HG03139 (cell line): ENCODE measurements around the gene LAG3.
"Not testable (repeated sequence)": the region's sequence is repeated elsewhere in the genome, so short reads cannot be mapped to it uniquely, and the experiment has no call there.

Experiments
- ATAC-seq: cut with Tn5 transposase; IDR thresholded peaks from one replicate; pipeline ENCODE4 v1.9.1; 2021; ENCODE audit not compliant: unreplicated experiment

The LAG3 gene

DNA sequence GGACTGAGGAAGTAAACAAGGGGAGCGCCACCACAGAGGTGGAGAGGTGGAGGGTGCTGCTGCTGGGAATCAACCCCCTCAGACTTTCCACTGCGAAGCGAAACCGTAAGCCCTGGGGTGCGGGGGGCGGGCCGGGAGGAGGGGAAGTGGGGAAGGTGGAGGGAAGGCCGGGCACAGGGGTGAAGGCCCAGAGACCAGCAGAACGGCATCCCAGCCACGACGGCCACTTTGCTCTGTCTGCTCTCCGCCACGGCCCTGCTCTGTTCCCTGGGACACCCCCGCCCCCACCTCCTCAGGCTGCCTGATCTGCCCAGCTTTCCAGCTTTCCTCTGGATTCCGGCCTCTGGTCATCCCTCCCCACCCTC is at the start of gene LAG3:
Gene LAG3 (plus strand): TSS at position 190 of the 365 bp plus-strand sequence. CDS start 333 bp downstream, outside the sequence.
- ATAC-seq: no peak

DNA sequence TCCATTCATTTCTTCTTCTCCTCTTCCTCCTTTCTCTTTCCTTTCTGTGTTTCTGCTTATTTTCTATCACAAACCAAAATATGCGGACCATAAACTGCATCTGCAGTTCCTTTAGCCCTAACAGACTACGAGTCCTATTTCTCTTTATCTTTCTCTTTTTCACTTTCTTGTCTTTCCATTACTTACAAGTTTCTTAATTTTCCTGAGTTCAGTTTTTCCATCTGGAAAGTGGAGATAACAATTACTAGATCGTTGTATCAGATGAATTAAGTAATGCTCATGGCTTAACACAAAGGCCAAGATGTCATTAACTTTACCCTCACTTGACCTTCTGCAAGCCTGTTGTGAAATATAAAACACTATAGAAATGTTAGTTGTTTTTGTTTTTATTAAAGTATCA is 49.5 kb upstream of the LAG3 start:
- no peak for ATAC-seq

DNA sequence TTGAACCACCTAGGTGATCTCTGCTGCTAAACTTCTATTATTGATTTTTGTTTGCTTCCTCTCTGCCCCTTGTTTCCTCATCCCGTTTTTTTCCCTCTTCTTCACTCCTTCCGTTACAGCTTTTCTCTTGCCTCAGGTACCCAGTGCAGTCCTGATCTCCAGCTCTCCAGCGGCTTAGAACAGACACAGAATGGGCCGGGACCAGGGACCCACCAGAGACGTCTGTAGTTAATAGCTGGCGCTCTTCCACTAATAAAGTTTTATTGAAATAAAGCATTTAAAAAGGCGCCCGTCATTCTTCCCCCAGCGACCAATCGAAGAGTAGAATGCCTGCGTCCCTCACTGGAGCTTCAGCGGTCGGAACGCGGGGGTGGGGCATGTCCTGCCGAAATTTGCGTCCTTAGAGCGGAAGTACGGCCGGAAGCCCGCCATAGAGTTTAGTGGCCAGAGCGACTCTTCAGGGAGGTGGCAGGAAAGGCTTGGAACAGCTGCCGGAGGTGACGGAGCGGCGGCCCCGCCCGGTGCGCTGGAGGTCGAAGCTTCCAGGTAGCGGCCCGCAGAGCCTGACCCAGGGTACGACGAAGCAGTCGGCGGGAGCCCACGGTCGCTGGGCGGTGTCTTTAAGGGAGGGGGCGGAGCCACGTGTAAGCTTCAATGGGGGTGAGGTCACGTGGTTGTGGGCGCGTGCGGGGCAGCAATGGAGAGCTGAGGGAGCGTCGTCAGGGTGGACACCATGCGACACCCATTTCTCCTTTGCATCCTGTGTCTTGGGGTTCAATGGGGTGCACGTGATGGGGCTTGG is 48.5 kb upstream of the LAG3 start, which contains the start of gene COPS7A:
Gene COPS7A (plus strand): TSS at position 440 of the 802 bp plus-strand sequence. CDS start 611 bp downstream, outside the sequence.
- ATAC-seq: peak; percentile 96

DNA sequence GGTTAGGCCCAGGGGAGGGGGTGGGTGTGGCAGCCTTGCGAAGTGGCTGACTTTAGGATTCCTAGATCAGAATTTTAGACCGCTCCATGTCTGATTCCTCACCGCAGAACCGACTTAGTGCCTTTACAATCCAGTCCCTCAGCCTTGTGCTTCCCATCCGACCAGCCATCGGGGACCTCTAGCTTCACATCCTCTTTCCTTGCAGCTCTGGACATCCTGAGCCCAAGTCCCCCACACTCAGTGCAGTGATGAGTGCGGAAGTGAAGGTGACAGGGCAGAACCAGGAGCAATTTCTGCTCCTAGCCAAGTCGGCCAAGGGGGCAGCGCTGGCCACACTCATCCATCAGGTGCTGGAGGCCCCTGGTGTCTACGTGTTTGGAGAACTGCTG is 47.9 kb upstream of the LAG3 start:
- peak; percentile 13 for ATAC-seq

DNA sequence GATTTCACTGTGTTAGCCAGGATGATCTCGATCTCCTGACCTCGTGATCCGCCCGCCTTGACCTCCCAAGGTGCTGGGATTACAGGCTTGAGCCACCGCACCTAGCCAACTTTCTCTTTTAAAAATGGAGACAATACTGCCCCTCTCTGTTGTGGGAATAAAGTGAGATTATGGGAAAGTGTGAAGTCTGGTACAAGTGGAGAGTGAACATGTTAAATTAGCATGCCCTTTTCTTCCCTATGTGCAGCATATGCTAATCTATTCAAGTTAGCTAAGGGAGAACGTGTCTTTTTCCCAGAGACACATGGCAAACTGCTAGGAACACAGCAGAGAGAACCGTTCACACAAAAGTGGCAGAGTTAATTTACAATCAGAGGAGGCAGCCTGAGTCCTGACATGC is 47.0 kb upstream of the LAG3 start:
- no peak for ATAC-seq

DNA sequence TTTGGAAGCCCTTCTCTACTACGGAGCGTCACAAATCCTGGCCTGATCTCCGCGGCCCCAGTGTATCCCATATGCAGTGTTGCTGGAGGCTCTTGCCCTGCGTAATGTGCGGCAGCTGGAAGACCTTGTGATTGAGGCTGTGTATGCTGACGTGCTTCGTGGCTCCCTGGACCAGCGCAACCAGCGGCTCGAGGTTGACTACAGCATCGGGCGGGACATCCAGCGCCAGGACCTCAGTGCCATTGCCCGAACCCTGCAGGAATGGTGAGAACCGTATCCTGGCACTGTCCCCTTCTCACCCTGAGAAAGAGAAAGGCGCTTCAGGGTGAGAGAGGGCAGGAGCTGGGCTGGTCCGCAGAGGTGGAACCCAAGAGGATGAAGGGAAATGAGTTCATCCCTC is 43.1 kb upstream of the LAG3 start:
- no peak for ATAC-seq

DNA sequence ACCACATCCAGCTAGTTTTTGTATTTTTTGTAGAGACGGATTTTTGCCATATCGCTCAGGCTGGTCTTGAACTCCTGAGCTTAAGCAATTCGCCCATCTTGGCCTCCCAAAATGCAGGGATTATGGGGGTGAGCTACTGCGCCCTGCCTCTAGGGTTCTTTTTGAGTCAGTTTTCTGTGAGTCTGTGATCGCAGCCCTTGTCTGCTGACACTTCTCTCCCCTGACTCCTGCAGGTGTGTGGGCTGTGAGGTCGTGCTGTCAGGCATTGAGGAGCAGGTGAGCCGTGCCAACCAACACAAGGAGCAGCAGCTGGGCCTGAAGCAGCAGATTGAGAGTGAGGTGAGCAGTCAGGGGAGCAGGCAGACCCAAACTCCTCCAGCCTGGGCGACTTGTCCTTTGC is 42.2 kb upstream of the LAG3 start:
- ATAC-seq: no peak

DNA sequence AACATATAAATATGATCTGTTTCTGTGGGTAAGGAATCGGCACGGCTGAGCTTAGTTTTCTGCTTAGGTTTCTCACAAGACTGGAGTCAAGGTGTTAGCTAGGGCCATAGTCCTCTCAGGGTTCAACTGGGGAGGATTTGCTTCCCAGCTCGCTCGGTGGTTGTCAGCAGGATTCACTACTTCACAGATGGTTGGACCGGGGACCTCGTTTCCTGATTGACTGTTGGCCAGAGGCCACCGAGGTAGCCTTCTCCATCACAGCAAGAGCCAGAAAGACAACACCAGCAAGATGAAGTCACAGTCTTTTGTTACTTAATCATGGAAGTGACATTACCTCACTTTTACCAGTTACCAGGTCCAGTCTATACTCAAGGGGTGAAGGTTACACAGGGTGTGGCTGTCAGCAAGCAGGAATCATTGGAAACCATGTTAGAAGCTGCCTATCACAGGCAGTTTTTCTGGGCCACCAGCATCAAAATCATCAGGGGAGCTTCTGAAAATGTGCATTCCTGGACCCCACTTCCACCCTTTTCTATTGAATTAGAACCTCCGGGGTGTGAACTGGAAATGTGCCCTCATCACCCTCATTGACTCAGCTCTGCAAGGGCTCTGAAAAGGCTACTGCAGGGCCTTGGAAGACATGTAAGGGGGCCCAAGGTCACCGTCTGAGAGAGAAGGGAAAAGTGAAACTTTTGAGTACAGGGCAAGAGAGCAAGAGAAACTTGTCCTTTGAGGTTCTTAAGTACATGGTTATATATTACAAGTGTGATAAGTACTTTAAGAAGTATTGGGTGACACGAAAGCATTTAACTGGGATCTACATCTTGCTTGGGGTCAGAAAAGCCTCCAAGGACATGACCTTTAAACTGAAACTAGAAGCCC is 37.6 kb upstream of the LAG3 start:
- ATAC-seq: no peak

DNA sequence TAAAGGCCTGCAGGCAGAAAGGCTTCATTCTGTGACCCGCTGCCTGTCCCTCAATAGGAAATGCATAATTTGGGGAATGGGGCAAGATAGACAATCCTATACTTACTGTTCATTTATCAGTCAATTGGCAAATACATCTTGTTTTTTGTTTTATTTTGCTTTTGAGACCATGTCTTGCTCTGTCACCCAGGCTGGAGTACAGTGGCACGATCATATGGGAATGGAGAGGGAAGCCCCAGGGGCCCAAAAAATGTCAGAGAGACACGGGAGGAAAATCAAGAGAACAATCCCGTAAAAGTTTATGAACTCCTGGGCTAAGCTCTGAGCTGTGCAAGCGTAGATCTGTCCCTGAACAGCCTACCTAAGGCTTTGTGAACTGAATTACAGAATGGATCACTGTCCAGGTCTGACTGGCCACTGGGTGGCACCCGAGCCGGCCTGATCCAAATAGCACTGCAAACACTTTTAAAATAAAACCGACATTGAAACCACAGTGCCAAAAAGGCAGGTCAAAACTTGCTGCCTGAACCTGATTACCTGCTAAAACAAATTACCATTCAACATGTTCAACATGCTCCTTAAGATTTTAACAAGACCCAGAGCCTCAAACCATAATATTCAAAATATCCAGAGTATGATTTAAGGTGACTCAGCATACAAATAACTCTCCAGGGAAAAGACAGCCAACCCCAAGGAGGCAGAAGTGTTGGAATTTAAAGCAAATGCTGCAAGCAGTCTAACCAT is 36.7 kb upstream of the LAG3 start:
- no peak for ATAC-seq

DNA sequence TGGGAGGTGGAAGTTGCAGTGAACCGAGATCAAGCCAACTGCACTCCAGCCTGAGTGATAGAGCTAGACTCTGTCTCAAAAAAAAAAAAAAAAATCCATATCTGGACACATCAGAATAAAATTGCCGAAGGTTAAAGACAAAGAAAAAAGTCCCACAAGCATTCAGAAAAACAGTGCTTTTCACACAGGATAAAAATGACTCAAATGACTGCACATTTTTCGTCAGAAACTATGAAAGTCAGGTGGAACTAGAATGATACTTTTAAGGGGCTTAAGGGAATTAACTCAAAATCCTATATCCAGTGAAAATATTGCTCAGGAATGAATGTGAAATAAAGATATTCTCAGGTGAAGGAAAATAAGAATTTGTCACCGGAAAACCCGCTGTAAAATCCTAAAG is 35.6 kb upstream of the LAG3 start:
- ATAC-seq: no peak

DNA sequence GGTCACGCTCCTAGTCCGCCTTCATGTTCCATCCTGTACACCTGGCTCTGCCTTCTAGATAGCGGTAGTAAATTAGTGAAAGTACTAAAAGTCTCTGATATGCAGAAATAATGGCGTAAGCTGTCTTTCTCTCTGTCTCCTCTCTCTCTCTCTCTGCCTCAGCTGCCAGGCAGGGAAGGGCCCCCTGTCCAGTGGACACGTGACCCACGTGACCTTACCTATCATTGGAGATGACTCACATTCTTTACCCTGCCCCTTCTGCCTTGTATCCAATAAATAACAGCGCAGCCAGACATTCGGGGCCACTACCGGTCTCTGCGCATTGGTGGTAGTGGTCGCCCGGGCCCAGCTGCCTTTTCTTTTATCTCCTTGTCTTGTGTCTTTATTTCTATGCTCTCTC is 30.2 kb upstream of the LAG3 start:
- not testable (repeated sequence) for ATAC-seq

DNA sequence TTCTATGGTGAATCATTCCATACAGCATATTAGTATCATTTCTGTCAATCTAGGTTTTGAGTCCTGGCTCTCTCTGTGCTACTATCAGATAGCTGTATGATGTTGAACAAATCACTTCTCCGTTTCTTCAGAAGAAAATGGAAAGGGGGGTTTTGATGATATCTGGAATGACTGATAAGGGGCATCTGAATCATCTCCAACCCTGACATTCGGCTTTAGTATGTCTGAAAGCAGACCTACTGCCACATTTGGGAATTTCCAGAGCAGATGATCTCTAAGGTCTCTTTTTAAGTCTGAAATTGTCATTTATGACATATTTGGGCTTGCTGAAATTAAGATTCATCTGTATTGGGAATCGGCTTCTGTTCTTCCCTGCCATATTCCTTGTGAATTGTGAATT is 29.5 kb upstream of the LAG3 start:
- ATAC-seq: no peak

DNA sequence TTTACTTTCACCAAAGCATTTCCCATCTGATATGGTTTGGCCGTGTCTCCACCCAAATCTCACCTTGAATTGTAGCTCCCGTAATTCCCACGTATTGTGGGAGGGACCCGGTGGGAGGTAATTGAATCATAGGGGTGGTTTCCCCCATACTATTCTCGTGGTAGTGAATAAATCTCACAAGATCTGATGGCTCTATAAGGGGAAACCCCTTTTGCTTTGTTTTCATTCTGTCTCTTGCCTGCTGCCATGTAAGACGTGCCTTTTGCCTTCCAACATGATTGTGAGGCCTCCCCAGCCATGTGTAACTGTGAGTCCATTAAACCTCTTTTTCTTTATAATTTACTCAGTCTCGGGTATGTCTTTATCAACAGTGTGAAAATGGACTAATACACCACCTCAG is 29.0 kb upstream of the LAG3 start:
- not testable (repeated sequence) for ATAC-seq

DNA sequence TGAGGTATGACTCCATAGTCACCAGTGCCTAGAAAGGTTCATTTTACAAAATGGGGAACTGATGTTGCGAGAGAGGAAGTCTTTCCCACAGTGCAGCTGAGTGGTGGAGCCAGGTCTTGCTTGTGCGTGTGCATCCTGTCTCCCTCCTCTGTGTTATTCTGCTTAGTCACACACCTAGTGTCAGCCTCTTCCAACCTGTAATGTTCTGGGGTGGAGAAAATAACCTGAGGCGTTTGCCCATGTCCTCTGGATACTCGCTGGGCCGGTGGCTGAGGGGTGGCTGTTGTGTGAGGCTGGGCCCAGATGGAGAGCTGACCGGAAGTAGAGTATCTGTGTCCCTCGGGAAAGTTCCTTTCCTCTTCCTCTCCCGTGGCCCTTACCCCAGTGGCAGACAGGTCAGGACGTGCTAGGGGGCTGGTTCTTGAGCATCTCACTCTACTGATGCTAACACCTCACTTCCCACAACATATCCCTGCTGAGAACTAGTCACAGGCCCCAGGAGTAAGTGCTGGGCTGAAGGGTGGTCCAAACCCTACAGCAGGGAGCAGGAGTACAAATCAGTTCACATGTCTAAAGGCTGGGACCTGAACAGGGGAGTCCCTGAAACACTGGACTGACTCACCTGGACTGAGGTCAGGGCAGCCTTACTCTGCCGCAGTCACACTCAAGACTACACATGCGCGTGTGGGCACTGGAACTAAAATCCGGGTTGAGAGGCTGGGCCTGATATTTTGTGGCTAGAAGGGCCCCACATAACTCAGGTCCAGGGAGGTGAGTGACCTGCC is 26.4 kb upstream of the LAG3 start:
- no peak for ATAC-seq

DNA sequence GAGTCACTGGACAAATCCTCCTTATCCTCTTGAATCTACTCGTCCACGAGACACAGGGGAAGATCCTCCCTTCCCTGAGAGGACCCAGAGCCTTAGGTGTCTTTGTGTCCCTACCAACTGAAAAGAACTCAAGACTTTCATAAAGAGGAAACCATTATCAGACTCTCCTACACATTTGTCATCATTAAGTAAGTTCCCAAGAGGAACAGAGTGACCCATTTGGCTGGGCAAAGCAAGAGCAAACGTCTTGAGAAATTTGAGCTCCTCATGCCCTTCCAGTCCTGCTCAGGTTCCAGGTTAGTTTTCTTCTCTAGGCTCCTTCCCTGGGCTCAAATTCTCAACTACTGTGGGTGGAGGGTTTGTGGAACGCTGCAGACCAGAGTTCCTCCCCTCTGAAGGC is 25.1 kb upstream of the LAG3 start:
- ATAC-seq: no peak

DNA sequence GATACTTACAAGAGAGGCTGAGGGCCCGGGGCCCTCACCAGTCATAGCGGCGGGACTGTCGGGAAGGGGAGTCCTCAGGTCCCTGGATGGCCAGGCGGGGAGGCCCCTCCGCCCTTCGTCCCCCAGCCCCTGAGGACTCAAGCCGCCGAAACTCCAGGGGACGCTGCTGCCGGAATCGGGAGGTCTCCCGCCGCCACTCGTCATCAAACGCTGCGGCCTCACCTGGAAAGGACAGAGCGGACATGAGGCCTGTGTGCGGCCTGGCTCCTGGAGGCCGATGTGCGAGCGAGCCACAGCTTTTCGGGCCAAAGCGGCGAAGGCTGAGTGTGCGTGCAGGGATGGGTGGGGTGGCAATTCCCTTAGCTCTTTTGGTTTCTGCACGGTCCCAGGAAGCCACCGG is 23.6 kb upstream of the LAG3 start:
- ATAC-seq: no peak

DNA sequence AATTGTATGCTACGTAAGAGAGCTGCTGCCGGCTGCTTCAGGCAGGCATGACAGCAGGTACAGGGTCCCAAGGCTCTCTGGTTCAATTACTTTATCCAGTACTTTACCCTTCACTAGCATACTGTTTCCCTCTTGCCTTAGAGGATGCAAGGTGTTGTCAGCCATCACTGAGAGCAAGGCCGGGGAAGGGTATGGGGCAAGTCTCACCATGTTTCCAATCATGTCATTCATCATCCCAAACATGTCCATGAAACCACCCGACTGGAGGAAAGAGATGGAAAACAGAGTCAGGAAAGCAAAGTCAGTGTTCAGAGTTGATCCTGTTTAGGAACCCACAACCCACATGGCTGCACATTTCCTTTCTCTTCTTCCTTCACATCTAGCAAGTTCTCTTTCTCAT is 21.8 kb upstream of the LAG3 start:
- no peak for ATAC-seq

DNA sequence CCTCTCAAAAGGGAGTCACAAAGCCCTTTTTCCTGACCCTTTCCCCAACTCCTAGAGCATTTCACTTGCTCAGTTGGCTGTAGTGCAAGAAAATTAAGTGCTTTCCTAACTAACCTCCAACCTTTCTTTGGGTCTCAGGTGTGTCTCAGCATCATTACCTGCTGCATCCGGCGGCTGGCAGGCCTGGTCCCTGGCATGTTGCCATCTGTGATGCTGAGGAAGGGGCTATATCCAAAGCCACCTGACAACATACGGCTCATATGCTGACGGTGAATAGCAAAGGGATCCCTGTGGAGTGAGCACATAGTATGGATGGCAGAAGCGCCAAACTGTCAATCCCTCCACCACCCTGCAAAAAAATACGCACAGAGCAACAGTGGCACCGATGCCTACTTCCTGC is 20.6 kb upstream of the LAG3 start:
- ATAC-seq: no peak

DNA sequence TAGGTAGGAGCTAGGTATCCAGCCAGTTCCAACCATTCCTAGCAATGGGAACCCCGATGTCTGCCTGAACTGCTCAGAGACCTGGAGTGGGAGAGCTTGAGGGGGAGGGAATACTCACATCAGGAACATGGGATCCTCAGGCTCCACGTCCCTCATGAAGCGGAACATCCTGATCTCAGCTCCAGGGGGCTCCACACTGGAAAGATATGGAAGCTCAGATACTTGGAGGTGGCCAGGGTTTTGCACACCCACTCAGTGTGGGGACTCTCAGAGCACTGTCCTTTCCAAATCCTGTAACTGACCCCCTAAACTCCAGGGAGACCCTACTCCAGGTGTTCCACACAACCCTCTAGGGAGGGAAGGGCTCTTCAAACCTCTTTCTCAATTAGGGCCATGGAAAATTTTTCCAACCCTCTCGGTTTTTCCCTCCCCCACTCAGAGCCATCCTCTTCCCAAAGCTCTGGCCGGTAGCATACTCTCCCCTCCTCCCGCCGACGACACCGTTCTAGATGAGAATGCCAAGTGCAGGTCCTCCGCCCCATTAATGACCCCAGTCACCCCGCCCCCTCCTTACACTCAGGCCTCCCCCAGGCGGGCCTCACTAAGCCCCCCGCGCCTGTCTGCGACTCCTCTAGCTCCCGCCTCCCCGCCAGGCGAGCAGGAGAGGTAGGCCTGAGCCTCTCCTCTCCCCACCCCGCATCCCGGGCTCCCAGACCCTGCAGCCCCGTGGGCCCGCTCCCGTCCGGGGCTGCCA is 20.0 kb upstream of the LAG3 start:
- ATAC-seq: peak; percentile 3
